Adrenal gland (tissue), 12 donors: ENCODE results near the gene CSTPP1. TPM values are rescaled to one million over a fixed set of nuclear protein-coding genes. Genes with fewer than 3 reads are reported as not detected.
A peak's percentile ranks its signal among the peaks of the same experiment; 100 is the strongest.

Experiments
- DNase-seq, 7 donors: peaks; one replicate each; pipeline ENCODE4 v3.0.0-alpha.2; 2019 to 2020
- H3K27ac ChIP-seq, 5 donors: fragments of 200-600 bp; sonication (generic) in 4 of 5; 1 replicate in 3 of 5; 2 replicates in 2 of 5; pipeline versions ENCODE4 v1.5.1 to v1.8.0; 2016 to 2020; ENCODE audit warnings: mild to moderate bottlenecking in 1 of 5
- H3K27me3 ChIP-seq: fragments of 200-600 bp; 2 replicates; pipeline ENCODE4 v1.8.0; 2021
- H3K36me3 ChIP-seq, 2 donors: fragments of 200-600 bp; replicated peaks in 1 of 2; 1 replicate in 1 of 2; 2 replicates in 1 of 2; pipeline versions ENCODE4 v1.5.1 to v1.8.0; 2018 to 2022
- H3K4me1 ChIP-seq, 2 donors: fragments of 200-600 bp; replicated peaks in 1 of 2; 1 replicate in 1 of 2; 2 replicates in 1 of 2; pipeline versions ENCODE4 v1.5.1 to v1.8.0; 2018 to 2021
- H3K4me3 ChIP-seq, 4 donors: fragments of 200-600 bp; sonication (generic) in 3 of 4; one replicate each; pipeline ENCODE4 v1.5.1; 2016 to 2018
- H3K9me3 ChIP-seq, 3 donors: fragments of 200-600 bp; sonication (generic) in 1 of 3; replicated peaks in 1 of 3; 1 replicate in 2 of 3; 2 replicates in 1 of 3; pipeline versions ENCODE4 v1.5.1 to v1.8.0; 2016 to 2021
- CTCF ChIP-seq, 6 experiments: fragments of 450-650 bp in 4 of 6; fragments of 200-600 bp in 2 of 6; sonication (generic) in 1 of 6; IDR thresholded peaks; 1 replicate in 5 of 6; 2 replicates in 1 of 6; pipeline versions ENCODE4 v1.5.1 to v1.8.0; 2016 to 2021; ENCODE audit warnings: antibody characterized with exemption in 6 of 6, mild to moderate bottlenecking in 2 of 6, moderate library complexity in 1 of 6
- POLR2A ChIP-seq, 2 donors: fragments of 450-650 bp; IDR thresholded peaks; one replicate each; pipeline ENCODE4 v1.6.1; 2017; ENCODE audit warnings: antibody characterized with exemption in 2 of 2, mild to moderate bottlenecking in 2 of 2, moderate library complexity in 1 of 2
- WGBS, 4 donors: extraction: QIAGEN DNeasy Blood & Tissue Kit in 2 of 4; methylation state at CpG; one replicate each; pipeline versions ENCODE4 v1.1.5 to v1.1.7; 2013 to 2017; 5-methylcytosine and 5-hydroxymethylcytosine counted together
- intact Hi-C, 2 donors: fragments of 100-400 bp; cut with DNase I; formaldehyde crosslinking; loops; one replicate each; pipeline versions ENCODE4 v1.14.1 to v1.15.0; 2022 to 2023
- polyA plus RNA-seq, 3 donors: library from polyadenylated mRNA; stranded (reverse); fragments of 200-250 nt in 2 of 3; fragments of 350-450 nt in 1 of 3; fragmentation: Illumina TruSeq in 1 of 3; extraction: RNeasy Lipid Tissue Mini Kit (QIAGEN cat#74804) in 1 of 3; gene quantifications; one replicate each; pipeline ENCODE4 v1.2.3, GENCODE V29; 2013 to 2014
- total RNA-seq, 9 donors: library from RNA; depleted of rRNA in 4 of 9; stranded (reverse); fragments of >200 nt in 4 of 9; fragments of 120-200 nt in 1 of 9; fragmentation: NEBNext Ultra II Directional in 1 of 9; extraction: Animal tissue kit (Norgen Biotek cat#: 25700) in 1 of 9; gene quantifications; one replicate each; pipeline versions ENCODE4 v1.1.0 to v1.2.4, GENCODE V29; 2013 to 2023
- donor health status: healthy with polysubstance abuse.
- donor health status: Bipolar disorder and iron deficiency.
- donor health status: DM: yes; HTN: yes; CAD: no.
- donor health status: DM: no; HTN: no; CAD: no.
- donor health status: DM: no; HTN: no; CAD: no.
- donor health status: DM: yes; HTN: yes; CAD: no.

The CSTPP1 gene
- total and polyA plus RNA-seq, 12 donors: 17.6 to 63.0 (median 24.4) TPM

GRCh38 chr11:47057365-47057764, 120.8 kb downstream of the CSTPP1 start:
- Histone ChIP-seq H3K4me3 (no peak overlapping the region), H3K27me3 (no peaks in the 10 kb centered on the region), H3K36me3 (no peaks in the 10 kb centered on the region), H3K27ac (no peak overlapping the region), H3K4me1 (peaks cover 7 to 19% of the 10 kb centered on the region in 2 donors), H3K9me3 (no peaks in the 10 kb centered on the region)
- intact Hi-C loops: no loop called here
- no peak for TF ChIP-seq CTCF (IDR thresholded peaks at IDR 0.05)
- TF ChIP-seq POLR2A (IDR thresholded peaks at IDR 0.05): no peak
- DNase-seq: no peak

GRCh38 chr11:47060807-47061206, 124.2 kb downstream of the CSTPP1 start:
- intact Hi-C loops: no loop called here
- Histone ChIP-seq H3K4me1 (peaks cover 7 to 19% of the 10 kb centered on the region in 2 donors), H3K27ac (peak overlapping the region in 2 of 5 donors; percentile 19 to 32), H3K36me3 (no peaks in the 10 kb centered on the region), H3K27me3 (no peaks in the 10 kb centered on the region), H3K4me3 (no peak overlapping the region), H3K9me3 (no peaks in the 10 kb centered on the region)
- 37 to 41% (median 39%) methylated on average over 2 of the region's 2 CpGs for WGBS, 4 donors
- DNase-seq: no peak
- no peak for TF ChIP-seq POLR2A (IDR thresholded peaks at IDR 0.05)

- H3K36me3 ChIP-seq: no peaks in the 10 kb centered on the region
- intact Hi-C loops: no loop called here
- H3K4me3 ChIP-seq: no peak overlapping the region
- peaks cover 7 to 12% of the 10 kb centered on the region in 2 donors for H3K4me1 ChIP-seq
- no peak overlapping the region for H3K27ac ChIP-seq
- H3K27me3 ChIP-seq: no peaks in the 10 kb centered on the region
- no peaks in the 10 kb centered on the region for H3K9me3 ChIP-seq
- DNase-seq: no peak
- 64 to 70% (median 66%) methylated on average over 3 of the region's 3 CpGs for WGBS, 4 donors
- TF ChIP-seq POLR2A (IDR thresholded peaks at IDR 0.05) (no peak), CTCF (IDR thresholded peaks at IDR 0.05) (no peak)
Measured at GRCh38 chr11:47061429-47062178, 125.0 kb downstream of the CSTPP1 start.

- Histone ChIP-seq H3K4me3 (no peak overlapping the region), H3K9me3 (no peaks in the 10 kb centered on the region), H3K27ac (no peak overlapping the region), H3K4me1 (peaks cover 7 to 19% of the 10 kb centered on the region in 2 donors), H3K36me3 (no peaks in the 10 kb centered on the region), H3K27me3 (no peaks in the 10 kb centered on the region)
- WGBS, 4 donors: 89 to 95% (median 92%) methylated on average over 2 of the region's 2 CpGs
- TF ChIP-seq CTCF (IDR thresholded peaks at IDR 0.05) (no peak), POLR2A (IDR thresholded peaks at IDR 0.05) (no peak)
- intact Hi-C loops: no loop called here
- no peak for DNase-seq
Measured at GRCh38 chr11:47062736-47063135, 126.2 kb downstream of the CSTPP1 start.

GRCh38 chr11:47067401-47067800, 130.8 kb downstream of the CSTPP1 start:
- no peak for DNase-seq
- no peaks in the 10 kb centered on the region for H3K9me3 ChIP-seq
- intact Hi-C loops: no loop called here
- no peak for TF ChIP-seq POLR2A (IDR thresholded peaks at IDR 0.05)
- TF ChIP-seq CTCF (IDR thresholded peaks at IDR 0.05): no peak
- no peaks in the 10 kb centered on the region for H3K27me3 ChIP-seq
- H3K36me3 ChIP-seq: no peaks in the 10 kb centered on the region
- WGBS, 4 donors: 85 to 91% (median 89%) methylated on average over 4 of the region's 4 CpGs
- peaks cover 0 to 11% of the 10 kb centered on the region in 2 donors for H3K4me1 ChIP-seq
- no peak overlapping the region for H3K27ac ChIP-seq
- no peak overlapping the region for H3K4me3 ChIP-seq
